T-helper 22 cell (primary cell): ENCODE data around the gene REN.

Experiments
- DNase-seq: peaks from one replicate; pipeline ENCODE4 v3.0.0-alpha.2; 2020; ENCODE audit warnings: low read depth

Gene REN

DNA sequence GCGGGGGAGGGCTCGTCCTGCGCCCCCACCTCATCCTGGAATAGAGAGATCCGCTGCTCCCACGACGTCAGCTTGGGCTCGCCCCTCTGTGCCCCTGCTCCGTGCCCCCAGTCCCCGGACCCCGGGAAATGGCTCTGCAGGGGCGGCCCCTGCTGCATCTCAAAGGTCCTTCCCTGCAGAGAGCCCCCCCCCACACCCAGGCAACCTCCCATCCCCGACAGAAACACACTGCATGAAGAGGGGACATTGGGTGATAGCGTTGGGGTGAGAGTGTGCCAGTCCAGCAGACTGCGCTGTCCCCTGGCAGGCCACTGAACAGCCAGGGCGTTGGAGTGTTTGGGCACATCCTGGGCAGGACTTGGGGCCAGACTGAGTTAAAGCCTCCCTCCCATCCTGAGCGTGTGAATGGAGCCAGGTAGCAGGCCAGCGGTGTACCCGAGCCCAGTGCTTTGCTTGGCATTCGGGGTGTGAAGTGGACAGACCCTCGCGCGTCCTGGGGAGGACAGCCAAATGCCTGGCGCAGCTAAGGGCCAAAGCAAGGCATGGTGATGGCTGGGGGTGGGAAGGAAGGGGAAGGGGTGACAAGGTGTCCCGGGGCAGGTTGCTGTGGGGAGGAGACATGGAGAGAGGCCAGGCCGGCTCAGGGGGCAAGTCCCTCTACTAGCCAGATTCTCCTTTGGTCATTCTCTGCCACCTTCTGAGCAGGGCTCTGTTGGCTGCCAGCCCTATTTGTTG, 13.7 kb downstream of the REN start:
- DNase-seq: no peak

DNA sequence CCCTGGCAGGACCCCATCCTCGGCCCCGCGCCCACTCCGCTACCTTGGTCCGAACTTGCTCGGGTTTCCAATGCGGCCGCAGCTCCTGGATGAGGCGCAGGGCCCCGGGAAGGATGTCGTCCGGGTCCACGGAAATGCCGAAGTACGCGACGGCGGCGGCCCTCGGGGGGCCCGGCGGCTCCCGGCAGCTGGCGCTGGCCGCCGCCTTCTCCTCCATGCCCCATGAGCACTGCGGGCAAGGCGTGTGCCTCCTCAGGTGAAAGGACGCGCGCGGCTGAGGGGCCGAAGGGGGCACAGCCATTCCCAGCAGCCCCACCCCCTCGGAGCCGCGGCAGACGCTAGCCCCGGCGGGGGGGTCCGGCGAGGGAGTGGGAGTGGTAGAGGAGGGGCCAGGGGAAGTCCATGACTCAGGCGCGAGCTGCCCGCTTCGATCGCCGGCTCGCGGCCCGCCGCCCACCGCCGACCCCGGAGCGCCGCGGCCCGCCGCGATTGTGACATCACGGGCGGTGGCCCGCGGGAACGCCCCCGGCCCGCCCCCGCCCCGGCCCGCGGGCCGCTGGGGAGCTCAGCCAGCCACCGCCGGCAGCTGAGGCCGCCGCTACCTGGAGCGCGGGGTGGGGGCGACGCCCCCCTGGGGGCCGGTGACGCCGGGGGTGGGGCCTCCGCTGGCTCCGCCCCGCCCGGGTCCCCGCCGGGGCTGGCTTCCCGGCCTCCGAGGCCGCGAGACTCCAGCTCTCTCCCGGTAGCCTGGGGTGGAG, 14.4 kb downstream of the REN start, which contains the start of gene ETNK2:
TSS of gene ETNK2 (minus strand) at position 493 of the 758 bp plus-strand sequence. CDS start at position 301, 192 bp downstream.
- DNase-seq: peak; percentile 56

- no peak for DNase-seq
These were observed 15.2 kb downstream of the REN start for GRCh38 chr1:204150702-204151551.

DNA sequence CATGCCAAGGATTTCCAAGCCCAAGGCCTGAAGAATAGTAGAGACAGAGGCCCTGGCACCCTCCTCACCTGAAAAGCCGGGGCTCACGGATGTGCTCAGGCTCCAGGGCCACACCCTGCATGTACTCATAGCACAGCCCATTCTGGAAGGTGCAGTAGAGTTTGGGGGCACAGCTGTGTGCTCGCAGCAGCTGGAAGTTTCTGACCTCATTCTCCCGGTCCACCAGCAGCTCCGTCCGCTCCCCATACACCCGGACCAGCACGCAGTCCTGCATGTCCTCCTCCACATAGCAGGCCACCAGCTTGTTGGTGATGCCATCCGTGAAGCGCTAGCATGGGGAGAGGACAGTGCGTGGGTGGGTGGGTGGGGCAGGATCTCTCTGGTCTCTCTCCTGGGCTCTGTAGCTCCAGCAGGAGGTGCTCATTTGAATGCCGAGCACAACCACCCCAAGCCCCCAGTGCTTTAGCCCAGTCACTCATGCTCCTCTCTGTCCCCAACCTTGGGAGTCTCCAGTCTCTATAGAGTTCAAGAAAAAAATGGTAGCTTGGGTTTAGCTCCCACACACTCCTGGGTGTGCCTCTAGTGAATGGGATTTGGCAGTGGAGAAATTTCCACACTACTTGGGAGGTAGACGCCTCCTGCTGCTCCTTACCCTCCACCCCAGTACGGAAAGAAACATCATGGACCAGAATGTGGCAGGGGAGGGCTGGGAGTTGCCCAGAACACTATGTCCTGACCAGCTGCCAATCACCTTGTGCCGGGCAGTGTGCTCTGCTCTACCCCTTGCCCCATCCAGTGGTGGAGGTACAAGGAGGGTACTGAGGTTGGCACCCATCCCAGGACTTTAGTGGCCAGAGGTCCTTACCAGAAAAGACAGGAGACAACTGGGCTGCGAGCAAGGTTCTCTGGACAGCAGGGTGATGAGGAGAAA, 16.2 kb downstream of the REN start:
- DNase-seq: no peak

GRCh38 chr1:204149107-204149506, 17.0 kb downstream of the REN start:
- DNase-seq: no peak

DNA sequence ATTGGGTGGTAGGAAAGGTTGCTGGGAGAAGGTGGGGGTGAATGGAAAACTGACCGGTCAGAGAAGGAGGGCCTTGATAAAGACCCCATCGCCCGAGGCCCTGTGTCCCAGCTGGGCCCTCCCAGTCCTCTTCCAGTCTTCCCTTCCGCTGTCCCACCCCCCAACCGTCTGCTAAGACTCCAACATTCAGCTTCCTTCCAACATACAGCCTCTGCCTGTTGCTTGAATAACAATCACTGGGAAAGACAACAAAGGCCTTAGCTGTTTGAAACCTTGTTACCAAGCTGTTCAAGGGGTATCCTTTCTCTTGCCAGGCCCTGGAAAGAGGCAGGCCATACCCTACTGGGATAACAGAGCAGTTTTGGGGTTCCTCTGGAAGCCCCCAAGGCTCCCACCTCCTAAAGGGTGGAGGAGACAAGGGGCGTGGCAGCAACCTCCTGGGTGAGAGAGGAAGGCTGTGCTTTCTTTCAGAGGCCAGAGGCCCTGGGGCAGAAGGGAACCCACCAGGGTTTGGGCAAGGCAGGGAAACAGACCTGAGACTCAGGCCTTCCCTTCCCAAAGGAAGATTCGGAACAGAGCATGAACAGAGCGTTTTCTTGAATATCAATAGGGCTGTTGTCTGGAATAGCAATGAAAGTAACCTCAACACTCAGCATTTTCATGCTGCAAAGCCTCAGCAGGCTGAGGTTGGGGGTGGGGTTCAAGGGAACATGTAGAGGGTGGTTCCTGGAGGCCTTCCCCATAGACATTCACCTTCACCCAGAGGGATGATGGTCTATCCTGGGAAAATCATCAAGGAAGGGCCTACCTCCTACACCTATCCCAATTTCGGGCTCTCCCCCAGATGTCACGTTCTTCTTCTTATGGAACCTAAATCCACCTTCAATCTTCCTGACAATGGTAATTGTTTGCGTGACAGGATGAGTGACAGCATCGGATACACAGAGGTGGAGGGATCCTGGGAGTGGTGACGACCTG, 18.4 kb downstream of the REN start:
- DNase-seq: no peak

DNA sequence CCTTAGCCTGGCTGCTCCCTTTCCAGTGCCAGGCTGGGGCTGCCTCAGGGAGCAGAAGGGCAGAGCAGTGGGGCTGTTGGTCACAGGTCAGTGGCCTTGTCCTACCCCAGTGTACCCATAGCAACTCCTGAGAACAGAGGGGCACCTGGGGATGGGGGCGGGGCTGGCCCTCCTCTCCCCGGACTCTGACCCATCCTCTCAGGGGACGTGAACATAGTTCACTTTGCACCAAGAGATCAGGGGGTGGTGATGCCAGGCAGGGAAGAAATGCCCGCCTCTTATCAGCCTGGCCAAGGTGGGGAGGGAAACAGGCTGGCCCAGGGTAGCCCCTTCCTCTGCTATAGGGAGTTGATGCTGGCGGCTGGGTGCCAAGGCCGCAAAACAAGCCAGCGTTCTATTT, 19.2 kb downstream of the REN start:
- DNase-seq: no peak

- no peak for DNase-seq
These were observed 19.8 kb downstream of the REN start for GRCh38 chr1:204146309-204146708.

DNA sequence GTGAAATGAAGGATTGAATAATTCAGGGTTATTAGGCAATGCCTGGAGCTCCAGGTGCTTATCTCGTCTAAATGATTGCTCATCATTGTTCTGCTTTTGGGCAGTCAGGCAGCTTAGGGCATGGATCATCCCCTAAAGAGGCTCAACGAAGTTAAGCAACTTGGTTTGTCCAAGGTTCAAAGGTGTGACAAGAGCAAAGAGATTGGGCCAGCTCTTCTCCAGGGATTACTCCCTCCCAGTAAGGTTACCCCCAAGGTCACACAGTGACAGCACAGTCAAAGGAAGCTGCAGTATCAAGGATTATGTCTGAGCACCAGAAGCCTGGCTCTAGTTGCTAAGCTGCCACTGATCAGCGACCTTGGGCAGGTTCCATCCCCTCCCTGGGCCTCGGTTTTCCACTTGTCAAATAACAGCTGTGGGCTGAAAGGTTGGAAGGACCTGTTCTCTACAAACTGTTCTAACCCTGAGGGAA, 21.1 kb downstream of the REN start:
- DNase-seq: no peak

DNA sequence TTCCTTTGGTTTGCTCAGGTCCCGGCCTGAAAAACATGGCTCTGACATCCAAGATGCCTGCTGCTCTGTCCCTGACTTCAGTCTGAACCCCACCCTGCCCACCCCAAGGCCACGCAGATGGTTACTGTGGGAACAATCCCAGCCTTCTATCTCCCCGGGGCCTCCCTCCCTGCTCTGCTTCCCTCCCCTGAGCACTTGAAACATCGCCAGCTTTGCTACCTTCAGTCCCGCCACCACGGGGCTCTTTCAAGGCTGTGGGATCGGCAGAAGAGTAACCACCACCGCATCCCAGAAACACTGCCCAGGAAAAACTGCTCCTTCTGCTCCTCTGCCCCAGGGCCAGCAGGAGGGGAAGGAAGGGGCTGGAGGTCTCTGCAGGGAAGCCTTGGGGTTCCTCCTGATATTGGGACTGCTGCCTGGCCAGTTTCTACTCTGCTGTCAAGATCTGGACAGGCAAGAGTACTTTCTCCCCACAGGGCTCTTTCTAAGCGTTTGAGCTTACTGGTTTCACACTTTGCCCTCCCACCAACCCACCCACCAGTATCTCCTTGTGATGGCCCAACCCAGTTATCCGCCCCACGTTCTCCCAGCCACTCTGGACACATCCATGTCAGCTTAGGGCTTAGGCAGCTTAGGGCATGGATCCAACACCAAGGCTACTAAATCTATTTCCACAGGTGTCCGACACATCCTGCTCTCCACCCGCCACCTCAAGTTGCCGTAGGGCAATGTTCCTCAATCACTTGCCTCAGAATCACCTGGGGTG, 22.7 kb downstream of the REN start:
- no peak for DNase-seq

DNA sequence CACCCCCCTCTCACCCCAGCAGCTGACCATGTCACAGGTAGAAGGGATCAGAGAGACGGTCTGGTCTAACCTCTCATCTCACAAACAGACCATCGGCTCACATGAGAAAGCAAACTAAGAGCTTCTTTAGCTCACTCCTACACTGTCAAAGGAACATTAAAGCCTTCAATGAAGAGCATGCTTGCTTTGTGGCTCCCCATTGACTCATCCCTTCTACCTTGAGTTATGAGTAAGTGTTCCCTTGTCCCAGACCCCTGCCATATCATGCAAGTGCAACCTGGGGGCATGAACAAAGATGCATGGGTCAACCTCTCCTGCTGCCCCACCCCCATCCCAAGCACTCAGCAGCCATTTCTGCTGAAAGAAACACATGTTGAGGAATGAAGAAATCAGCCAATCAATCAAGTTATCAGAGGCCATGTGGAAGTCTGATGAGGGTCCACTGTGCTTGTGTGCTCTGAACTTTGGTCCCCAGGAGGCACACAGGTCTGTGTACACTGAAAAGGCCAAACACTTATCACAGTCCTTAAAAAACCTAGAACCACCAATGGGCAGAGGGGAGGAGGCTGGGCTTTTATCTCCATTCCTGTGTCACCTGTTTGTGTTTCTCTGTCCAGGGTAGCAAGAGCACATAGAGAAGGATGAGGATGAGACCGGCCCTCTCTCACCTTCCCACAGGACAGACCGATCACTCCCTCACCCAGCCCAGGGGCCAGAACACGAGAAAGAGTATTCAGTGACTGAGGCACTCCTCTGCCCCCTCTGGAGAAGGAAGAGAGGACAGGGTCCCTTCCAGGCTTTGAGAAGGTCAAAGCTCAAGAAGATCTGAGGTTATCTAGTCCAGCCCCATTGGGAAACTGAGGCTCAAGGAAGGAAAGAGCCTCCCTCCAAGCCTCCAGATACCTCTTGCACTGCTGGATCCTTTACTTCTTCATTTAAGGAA, 23.8 kb downstream of the REN start:
- DNase-seq: no peak

DNA sequence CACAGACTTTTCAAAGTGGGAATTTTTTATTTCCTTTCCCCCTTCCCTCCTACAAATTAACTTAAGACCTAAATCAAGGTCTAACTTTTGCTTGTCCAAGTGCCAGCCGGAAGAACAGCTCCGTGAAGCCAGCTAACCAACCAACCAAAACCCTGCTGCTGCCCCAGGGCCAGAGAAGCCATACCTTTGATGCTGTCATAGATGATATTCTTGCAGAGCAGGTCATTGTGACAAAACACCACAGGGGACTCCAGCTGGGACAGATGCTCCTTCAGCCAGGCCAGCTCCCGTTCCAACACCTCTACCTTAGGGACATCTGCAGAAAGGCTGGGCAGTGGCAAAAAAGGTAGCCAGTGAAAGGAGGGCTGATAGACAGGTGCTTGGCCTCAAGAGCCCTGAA, 25.0 kb downstream of the REN start:
- no peak for DNase-seq

DNA sequence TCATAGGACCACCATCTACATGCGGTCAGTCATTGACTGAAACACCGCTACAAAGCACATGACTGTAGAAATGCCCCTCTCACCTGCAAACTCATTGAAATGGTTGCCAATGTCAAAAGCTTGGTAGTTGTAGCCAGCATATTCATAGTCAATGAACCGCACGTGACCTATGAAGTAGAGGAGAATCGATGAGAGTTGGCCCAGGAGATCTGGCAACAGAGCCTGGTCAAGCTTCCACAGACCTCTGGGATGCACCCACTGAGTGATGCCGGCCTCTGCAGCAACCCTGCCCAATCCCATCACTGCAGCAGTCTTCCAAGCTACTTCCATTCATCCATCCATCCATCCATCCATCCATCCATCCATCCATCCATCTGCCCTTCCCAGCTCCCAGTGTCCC, 26.2 kb downstream of the REN start:
- DNase-seq: no peak

GRCh38 chr1:204139088-204139487, 27.0 kb downstream of the REN start:
- DNase-seq: no peak

- no peak for DNase-seq
These were observed 29.3 kb downstream of the REN start for GRCh38 chr1:204136814-204137213.

- DNase-seq: no peak
These were observed 32.0 kb downstream of the REN start for GRCh38 chr1:204134103-204134502.

- no peak for DNase-seq
These were observed 33.4 kb downstream of the REN start for GRCh38 chr1:204132718-204133117.

DNA sequence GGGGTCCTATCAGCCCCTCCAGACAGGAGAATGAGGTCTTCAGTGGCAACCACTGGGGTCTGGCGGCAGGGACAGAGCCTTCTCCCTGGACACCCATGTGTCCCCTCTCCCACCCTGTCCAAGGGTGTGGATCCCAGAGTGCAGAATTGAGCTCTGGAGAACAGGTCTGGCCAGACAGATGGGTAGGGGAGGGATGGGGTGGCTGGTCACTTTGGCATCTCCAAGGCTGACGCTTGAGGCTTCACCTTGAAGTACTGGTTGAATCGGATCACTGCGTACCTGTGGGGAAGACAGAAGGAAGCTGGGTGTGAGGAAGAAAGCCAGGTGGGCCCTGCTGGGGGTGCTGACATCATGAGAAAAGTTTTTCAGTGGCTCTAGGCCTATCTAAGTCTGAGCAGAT, 34.2 kb downstream of the REN start:
- DNase-seq: no peak
